ENCODE data around the gene PSMD3.

PSMD3 gene

GRCh38 chr17:40034426-40035161, 54.0 kb downstream of the PSMD3 start:
- Histone ChIP-seq H3K4me3 (ENCODE audit: low read length) (no peak overlapping the region), H3K27ac (ENCODE audit: low read length) (no peak overlapping the region), H4K20me1 (ENCODE audit: insufficient read depth, low read length) (no peaks in the 10 kb centered on the region), H2AFZ (ENCODE audit: low read depth, low read length) (no peak overlapping the region), H3K4me1 (ENCODE audit: low read length) (peaks cover 14% of the 10 kb centered on the region), H3K79me2 (ENCODE audit: low read length) (no peaks in the 10 kb centered on the region), H3K36me3 (replicated peaks; ENCODE audit: low read depth, low read length) (peaks cover 19% of the 10 kb centered on the region), H3K9me3 (ENCODE audit: insufficient read depth, low read length) (no peaks in the 10 kb centered on the region), H3K9ac (ENCODE audit: low read length) (no peak overlapping the region), H3K27me3 (ENCODE audit: low read depth, low read length) (no peaks in the 10 kb centered on the region), H3K4me2 (ENCODE audit: low read length) (peak overlapping the region; percentile 5; the same call in 1 of the 2 replicates)
- TF ChIP-seq EZH2phosphoT487 (IDR thresholded peaks at IDR 0.05; ENCODE audit: low read depth), result no peak
- no peak for TF ChIP-seq CTCF (IDR thresholded peaks at IDR 0.05; ENCODE audit: low read depth, low read length)

GRCh38 chr17:40035162-40035559, 54.6 kb downstream of the PSMD3 start:
- no peaks in the 10 kb centered on the region for H3K79me2 ChIP-seq (ENCODE audit: low read length)
- H3K4me3 ChIP-seq (ENCODE audit: low read length), result no peak overlapping the region
- no peaks in the 10 kb centered on the region for H4K20me1 ChIP-seq (ENCODE audit: insufficient read depth, low read length)
- H3K36me3 ChIP-seq (replicated peaks; ENCODE audit: low read depth, low read length), result peaks cover 19% of the 10 kb centered on the region
- H3K27ac ChIP-seq (ENCODE audit: low read length), result no peak overlapping the region
- TF ChIP-seq EZH2phosphoT487 (IDR thresholded peaks at IDR 0.05; ENCODE audit: low read depth) (no peak), CTCF (IDR thresholded peaks at IDR 0.05; ENCODE audit: low read depth, low read length) (peak; percentile 57)
- no peak overlapping the region for H3K9ac ChIP-seq (ENCODE audit: low read length)
- H3K4me1 ChIP-seq (ENCODE audit: low read length), result peaks cover 14% of the 10 kb centered on the region
- H3K4me2 ChIP-seq (ENCODE audit: low read length), result peak overlapping the region; percentile 5; the same call in 1 of the 2 replicates
- no peak overlapping the region for H2AFZ ChIP-seq (ENCODE audit: low read depth, low read length)
- no peaks in the 10 kb centered on the region for H3K9me3 ChIP-seq (ENCODE audit: insufficient read depth, low read length)
- no peaks in the 10 kb centered on the region for H3K27me3 ChIP-seq (ENCODE audit: low read depth, low read length)

GRCh38 chr17:40038882-40039513, 58.4 kb downstream of the PSMD3 start:
- no peaks in the 10 kb centered on the region for H3K27me3 ChIP-seq (ENCODE audit: low read depth, low read length)
- no peak overlapping the region for H3K4me3 ChIP-seq (ENCODE audit: low read length)
- H3K4me1 ChIP-seq (ENCODE audit: low read length), result peaks cover 14% of the 10 kb centered on the region
- H3K4me2 ChIP-seq (ENCODE audit: low read length), result no peak overlapping the region
- H2AFZ ChIP-seq (ENCODE audit: low read depth, low read length), result no peak overlapping the region
- TF ChIP-seq EZH2phosphoT487 (IDR thresholded peaks at IDR 0.05; ENCODE audit: low read depth), result no peak
- TF ChIP-seq CTCF (IDR thresholded peaks at IDR 0.05; ENCODE audit: low read depth, low read length), result peak; percentile 47
- no peaks in the 10 kb centered on the region for H3K9me3 ChIP-seq (ENCODE audit: insufficient read depth, low read length)
- no peak overlapping the region for H3K27ac ChIP-seq (ENCODE audit: low read length)
- no peak overlapping the region for H3K9ac ChIP-seq (ENCODE audit: low read length)
- H3K36me3 ChIP-seq (replicated peaks; ENCODE audit: low read depth, low read length), result peaks cover 3% of the 10 kb centered on the region
- H4K20me1 ChIP-seq (ENCODE audit: insufficient read depth, low read length), result no peaks in the 10 kb centered on the region
- H3K79me2 ChIP-seq (ENCODE audit: low read length), result no peaks in the 10 kb centered on the region

- no peaks in the 10 kb centered on the region for H3K4me1 ChIP-seq (ENCODE audit: low read length)
- H3K27ac ChIP-seq (ENCODE audit: low read length), result no peak overlapping the region
- no peak overlapping the region for H3K9ac ChIP-seq (ENCODE audit: low read length)
- H3K79me2 ChIP-seq (ENCODE audit: low read length), result no peaks in the 10 kb centered on the region
- TF ChIP-seq EZH2phosphoT487 (IDR thresholded peaks at IDR 0.05; ENCODE audit: low read depth) (no peak), CTCF (IDR thresholded peaks at IDR 0.05; ENCODE audit: low read depth, low read length) (no peak)
- H2AFZ ChIP-seq (ENCODE audit: low read depth, low read length), result no peak overlapping the region
- no peaks in the 10 kb centered on the region for H3K9me3 ChIP-seq (ENCODE audit: insufficient read depth, low read length)
- H4K20me1 ChIP-seq (ENCODE audit: insufficient read depth, low read length), result no peaks in the 10 kb centered on the region
- H3K27me3 ChIP-seq (ENCODE audit: low read depth, low read length), result no peaks in the 10 kb centered on the region
- no peak overlapping the region for H3K4me2 ChIP-seq (ENCODE audit: low read length)
- no peaks in the 10 kb centered on the region for H3K36me3 ChIP-seq (replicated peaks; ENCODE audit: low read depth, low read length)
- no peak overlapping the region for H3K4me3 ChIP-seq (ENCODE audit: low read length)
Observed at GRCh38 chr17:40041196-40041595, 60.6 kb downstream of the PSMD3 start.
